ENCODE measurements around the gene CX3CR1.

Gene CX3CR1

GRCh38 chr3:39220407-39221140 lies 59.3 kb downstream of the CX3CR1 start:
- no peak for DNase-seq

- DNase-seq: no peak
These were observed 60.1 kb downstream of the CX3CR1 start for GRCh38 chr3:39219702-39220101.

DNA sequence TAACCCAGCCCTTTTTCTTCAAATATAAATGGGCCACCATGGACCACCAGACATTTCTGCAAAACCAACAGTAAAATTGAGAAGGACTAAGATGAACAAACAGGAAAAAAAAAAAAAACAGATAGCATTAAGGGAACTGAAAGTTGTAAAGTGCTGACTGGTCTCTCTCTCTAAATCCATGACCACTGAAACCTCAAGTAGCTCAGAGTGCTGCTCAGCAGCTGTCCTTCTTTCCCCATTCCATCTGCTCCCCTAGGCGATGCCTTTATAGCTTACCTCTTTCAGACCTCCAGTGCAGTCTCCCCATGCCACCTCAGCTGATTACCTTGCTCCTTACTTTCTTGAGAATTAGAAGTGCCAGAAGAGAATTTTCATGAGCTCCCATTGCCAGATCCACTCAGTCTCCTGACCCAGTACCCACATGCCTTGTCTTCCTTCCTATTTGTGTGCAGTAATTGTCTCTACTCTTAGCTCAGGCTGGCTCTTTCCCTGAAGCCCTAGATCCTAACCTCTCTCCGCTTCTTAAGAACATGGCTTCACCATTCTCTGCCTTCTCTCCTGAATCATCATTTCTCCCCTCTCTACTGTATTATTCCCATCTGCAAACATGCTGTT lies 63.6 kb downstream of the CX3CR1 start:
- no peak for DNase-seq

- no peak for DNase-seq
These were observed 66.2 kb downstream of the CX3CR1 start for GRCh38 chr3:39213613-39214012.
